Sigmoid colon (tissue), 4 donors: ENCODE measurements around the gene GDF2.

Experiments
- EP300 ChIP-seq, 4 donors: sonication (generic); formaldehyde crosslinking; IDR thresholded peaks; one replicate each; pipeline ENCODE4 v1.6.1; 2017; ENCODE audit warnings: antibody characterized with exemption in 4 of 4
- POLR2A ChIP-seq, 2 donors: fragments of 450-650 bp; IDR thresholded peaks; one replicate each; pipeline ENCODE4 v1.6.1; 2016; ENCODE audit warnings: antibody characterized with exemption in 2 of 2, mild to moderate bottlenecking in 2 of 2, moderate library complexity in 2 of 2
- POLR2AphosphoS5 ChIP-seq, 4 donors: sonication (generic); formaldehyde crosslinking; IDR thresholded peaks; one replicate each; pipeline ENCODE4 v1.6.1; 2017; ENCODE audit warnings: antibody characterized with exemption in 4 of 4
- TF ChIP-seq, protein P1 (sequence below), 4 experiments: fragments of 450-650 bp in 3 of 4; fragments of 200-600 bp in 1 of 4; IDR thresholded peaks; one replicate each; pipeline ENCODE4 v1.5.1; 2016 to 2019; ENCODE audit warnings: antibody characterized with exemption in 4 of 4, mild to moderate bottlenecking in 3 of 4, moderate library complexity in 2 of 4

DNA sequence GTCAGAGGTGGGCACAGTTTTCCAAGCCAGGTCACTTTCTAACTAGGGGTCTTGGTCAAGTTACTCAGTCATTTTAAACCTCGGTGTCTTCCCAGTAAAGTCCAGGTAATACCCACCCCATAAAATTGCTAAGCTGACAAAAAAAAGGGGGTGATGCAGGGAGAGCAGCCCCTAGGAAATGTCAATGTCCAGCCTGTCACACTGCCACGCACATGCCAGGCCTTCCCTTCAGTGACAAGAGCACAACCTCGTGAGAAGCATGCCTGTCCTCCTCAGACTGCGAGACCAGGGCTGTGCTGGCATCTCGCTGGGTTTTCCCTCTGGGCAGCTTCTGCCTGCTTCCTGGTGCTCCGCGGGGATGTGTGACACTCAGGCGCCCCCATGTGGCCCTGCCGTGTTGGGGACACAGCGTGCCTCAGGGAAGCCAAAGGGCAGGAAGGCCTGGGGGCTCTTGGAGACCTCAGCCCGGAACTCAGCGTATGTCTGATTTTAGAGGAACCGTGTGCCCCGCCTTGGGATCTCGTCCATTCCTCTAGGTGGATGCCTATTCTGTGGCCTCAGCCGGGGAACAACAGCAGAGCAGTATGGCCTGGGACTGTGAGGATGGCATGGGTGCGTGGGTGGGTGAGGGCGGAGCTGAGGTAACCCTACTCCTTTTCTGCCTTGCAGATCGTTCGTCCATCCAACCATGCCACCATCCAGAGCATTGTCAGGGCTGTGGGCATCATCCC, 10.2 kb upstream of the GDF2 start:
- TF ChIP-seq, protein P1, sequence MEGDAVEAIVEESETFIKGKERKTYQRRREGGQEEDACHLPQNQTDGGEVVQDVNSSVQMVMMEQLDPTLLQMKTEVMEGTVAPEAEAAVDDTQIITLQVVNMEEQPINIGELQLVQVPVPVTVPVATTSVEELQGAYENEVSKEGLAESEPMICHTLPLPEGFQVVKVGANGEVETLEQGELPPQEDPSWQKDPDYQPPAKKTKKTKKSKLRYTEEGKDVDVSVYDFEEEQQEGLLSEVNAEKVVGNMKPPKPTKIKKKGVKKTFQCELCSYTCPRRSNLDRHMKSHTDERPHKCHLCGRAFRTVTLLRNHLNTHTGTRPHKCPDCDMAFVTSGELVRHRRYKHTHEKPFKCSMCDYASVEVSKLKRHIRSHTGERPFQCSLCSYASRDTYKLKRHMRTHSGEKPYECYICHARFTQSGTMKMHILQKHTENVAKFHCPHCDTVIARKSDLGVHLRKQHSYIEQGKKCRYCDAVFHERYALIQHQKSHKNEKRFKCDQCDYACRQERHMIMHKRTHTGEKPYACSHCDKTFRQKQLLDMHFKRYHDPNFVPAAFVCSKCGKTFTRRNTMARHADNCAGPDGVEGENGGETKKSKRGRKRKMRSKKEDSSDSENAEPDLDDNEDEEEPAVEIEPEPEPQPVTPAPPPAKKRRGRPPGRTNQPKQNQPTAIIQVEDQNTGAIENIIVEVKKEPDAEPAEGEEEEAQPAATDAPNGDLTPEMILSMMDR (IDR thresholded peaks at IDR 0.05): peak; percentile 63 to 82 (median 74)
- no peak for TF ChIP-seq POLR2A (IDR thresholded peaks at IDR 0.05)
- no peak for TF ChIP-seq POLR2AphosphoS5 (IDR thresholded peaks at IDR 0.05)
- TF ChIP-seq EP300 (IDR thresholded peaks at IDR 0.05): no peak
